ENCODE results near the gene FNDC10.

- TF ChIP-seq CTCF (IDR thresholded peaks at IDR 0.05; ENCODE audit: low read depth, low read length), result no peak
- no peak for TF ChIP-seq POLR2A (IDR thresholded peaks at IDR 0.05; ENCODE audit: extremely low read depth, insufficient read length)
These were observed 22.3 kb upstream of the FNDC10 start for GRCh38 chr1:1622010-1622787.

Data from NB4 (cell line).